HepG2 (cell line): Measurements from ENCODE around the gene THEMIS.

Source experiments
- CTCF ChIP-seq: sonication (generic); formaldehyde crosslinking; IDR thresholded peaks from 2 replicates; pipeline ENCODE4 v1.5.0; 2020; ENCODE audit warnings: mild to moderate bottlenecking, missing genetic modification reagents, moderate library complexity
- EZH2 ChIP-seq: conservative IDR thresholded peaks from 2 replicates; pipeline ENCODE4 v1.6.1; 2012; ENCODE audit warnings: mild to moderate bottlenecking, low read depth, low read length, moderate library complexity
- MED1 ChIP-seq: sonication (generic); formaldehyde crosslinking; IDR thresholded peaks from 2 replicates; pipeline ENCODE4 v1.4.0; 2020; ENCODE audit warnings: missing genetic modification reagents
- SP1 ChIP-seq, 2 experiments: fragments of 450-650 bp in 1 of 2; sonication (generic) in 1 of 2; formaldehyde crosslinking in 1 of 2; IDR thresholded peaks; 2 replicates each; pipeline versions ENCODE4 v1.4.0 to v1.6.1; 2016 to 2020; ENCODE audit warnings: missing genetic modification reagents in 1 of 2
- XRCC5 ChIP-seq: fragments of 200-400 bp; formaldehyde crosslinking; optimal IDR thresholded peaks from 2 replicates; pipeline ENCODE3; 2017; ENCODE audit warnings: mild to moderate bottlenecking, low read length
- ZBTB25 ChIP-seq: IDR thresholded peaks from 2 replicates; pipeline ENCODE4 v1.6.1; 2018; ENCODE audit warnings: missing genetic modification reagents
- ZNF138 ChIP-seq: sonication (generic); formaldehyde crosslinking; IDR thresholded peaks from 2 replicates; pipeline ENCODE4 v1.5.0; 2020; ENCODE audit warnings: mild to moderate bottlenecking, low read depth, missing genetic modification reagents
- ZNF687 ChIP-seq: sonication (generic); formaldehyde crosslinking; IDR thresholded peaks from 2 replicates; pipeline ENCODE4 v1.5.1; 2020; ENCODE audit warnings: mild to moderate bottlenecking, missing genetic modification reagents, moderate library complexity

GRCh38 chr6:127933137-127933536 lies 32.3 kb upstream of the THEMIS start:
- TF ChIP-seq CTCF (CRISPR knock-in tag) = no peak
- no peak for TF ChIP-seq EZH2
- TF ChIP-seq SP1 (IDR thresholded peaks at IDR 0.05) = no peak
- TF ChIP-seq SP1 (CRISPR knock-in tag; IDR thresholded peaks at IDR 0.05) = no peak
- no peak for TF ChIP-seq ZNF687 (CRISPR knock-in tag)
- TF ChIP-seq ZBTB25 (CRISPR knock-in tag) = no peak
- TF ChIP-seq ZNF138 (CRISPR knock-in tag) = no peak
- TF ChIP-seq XRCC5 = no peak
- no peak for TF ChIP-seq MED1 (CRISPR knock-in tag)
